Measurements from ENCODE around the gene KCNJ12.

Gene KCNJ12

DNA sequence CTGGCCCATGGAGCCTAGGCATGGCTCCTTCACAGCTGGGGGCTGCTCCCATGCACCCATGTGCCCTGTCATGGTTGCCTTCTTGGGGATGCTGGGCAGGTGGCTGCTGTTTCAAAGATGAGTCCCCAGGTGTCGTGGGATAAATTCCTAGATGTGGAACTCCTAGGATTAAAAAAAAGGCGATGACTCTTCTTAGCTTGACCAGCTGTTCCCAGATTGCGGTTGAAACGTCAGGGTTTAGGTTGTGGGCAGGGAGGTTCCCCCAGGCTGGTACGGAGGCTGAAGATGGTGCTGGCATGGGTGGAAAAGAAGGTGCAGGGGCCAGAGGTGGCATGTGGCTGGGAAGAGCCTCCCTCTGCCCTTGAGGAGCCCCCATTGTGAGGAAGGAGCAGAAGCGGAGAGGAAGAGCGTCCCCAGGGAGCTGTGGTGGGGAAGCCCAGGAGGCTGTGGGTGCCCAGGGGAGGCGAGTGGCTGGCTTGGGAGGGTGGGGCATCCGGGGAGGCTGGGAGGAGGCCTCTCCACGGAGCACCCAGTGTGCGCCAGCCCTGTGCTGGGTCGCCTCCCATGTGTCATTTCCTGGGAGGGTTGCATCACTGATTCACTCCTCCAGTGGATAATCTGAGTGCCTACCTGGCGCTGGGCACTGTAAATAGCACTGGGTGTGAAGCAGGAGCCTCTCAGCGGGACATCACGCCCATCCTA, 7.5 kb upstream of the KCNJ12 start:
- DNase-seq, result peak in 1 of 5 donors; percentile 42

DNA sequence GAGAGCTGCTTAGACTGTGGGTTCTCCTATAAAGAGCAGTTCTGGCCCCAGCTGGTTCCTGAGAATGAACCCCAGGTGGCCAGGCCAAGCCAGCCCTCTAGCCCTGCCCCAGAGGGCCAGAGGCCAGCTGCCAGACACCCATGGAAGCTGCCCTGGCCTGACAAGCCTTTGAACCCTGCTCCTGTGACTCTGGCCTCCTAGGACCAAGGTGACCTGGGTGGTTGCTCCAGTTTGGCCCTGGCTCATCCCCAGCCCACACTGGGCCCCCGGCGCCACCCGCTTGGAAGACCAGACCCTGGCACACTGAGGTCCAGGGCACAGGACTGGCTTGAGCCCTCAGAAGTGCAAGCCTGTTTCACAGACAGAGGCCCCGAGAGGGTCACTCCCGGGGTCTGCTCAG, 6.8 kb upstream of the KCNJ12 start:
- no peak for DNase-seq

DNA sequence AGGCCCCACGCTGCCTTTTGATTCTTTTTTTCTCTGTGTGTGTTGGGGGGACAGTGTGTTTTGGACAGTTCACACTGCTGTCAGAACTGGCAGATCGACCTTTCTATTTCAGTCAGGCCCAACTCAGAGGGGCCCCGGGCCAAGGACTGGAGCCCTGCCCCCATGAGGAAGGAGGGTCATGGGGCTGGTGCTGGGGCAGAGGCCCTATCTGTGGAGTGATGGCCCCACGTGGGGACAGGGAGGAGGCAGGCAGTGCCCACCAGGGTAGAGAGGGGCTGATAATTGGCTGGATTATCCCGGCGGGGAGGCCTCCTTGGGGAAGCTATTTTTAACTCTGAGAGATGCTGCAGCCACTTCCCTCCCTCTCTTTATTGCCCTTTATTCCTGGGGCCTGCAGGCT, 5.7 kb upstream of the KCNJ12 start:
- no peak for DNase-seq

DNA sequence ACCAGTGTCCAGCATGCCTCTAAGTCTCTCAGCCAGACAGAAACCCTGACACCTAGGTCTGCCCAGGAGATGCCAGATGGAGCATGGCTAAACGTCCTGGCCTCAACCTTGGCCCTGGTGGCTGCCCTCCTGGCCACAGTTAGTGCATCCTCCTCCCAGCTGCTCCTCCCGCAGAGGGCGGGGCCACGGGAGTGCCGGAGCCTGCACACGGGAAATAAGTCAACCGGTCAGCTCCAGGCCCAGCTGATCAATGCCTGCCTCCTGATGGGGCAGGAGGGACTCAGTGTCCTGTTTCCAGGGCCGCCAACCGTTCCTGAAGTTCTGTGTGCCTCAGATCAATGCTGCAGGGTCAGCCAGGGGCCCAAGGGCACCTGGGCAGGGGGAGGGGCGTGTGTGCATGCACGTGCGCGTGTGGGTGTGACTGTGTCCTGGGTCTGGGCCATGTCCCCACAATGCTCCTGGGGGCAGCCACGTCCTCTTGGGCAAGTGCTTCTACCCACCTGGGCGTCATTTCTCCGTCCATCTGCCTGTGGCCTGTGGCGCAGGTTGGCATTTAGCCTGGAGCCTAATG, 4.6 kb upstream of the KCNJ12 start:
- no peak for DNase-seq

DNA sequence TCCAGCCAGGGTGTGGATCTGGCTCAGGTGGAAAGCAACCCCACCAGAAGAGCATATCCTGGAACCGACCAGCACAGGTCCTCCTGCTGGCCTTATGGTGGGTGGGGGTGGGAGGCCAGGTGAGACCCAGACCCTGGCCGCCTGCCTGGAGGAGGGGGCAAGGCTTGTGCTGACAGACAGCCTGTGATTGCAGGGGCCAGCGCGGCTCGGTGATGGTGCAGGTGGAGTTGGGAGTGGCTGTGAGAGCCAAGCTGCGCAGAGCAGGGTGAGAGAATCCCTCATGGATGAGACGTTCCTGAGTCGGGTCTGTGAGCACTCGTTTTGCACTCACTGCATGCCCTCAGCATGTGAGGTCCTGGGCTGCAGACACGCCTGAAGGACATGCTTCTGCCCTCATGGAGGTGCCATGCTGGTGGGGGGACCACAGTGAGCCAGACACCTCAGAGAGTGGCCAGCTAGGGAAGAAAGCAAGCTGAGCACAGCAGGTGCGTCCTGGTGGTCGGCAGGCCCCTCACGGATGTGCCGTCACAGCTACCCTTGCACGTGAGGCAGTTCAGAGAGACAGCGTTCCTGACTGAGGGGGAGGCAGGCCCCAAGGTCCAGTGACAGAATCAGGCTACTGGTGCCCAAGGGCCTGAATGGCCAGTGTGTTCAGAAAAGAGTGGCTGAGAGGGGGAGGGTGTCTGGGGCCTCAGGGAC, 3.8 kb upstream of the KCNJ12 start:
- no peak for DNase-seq

DNA sequence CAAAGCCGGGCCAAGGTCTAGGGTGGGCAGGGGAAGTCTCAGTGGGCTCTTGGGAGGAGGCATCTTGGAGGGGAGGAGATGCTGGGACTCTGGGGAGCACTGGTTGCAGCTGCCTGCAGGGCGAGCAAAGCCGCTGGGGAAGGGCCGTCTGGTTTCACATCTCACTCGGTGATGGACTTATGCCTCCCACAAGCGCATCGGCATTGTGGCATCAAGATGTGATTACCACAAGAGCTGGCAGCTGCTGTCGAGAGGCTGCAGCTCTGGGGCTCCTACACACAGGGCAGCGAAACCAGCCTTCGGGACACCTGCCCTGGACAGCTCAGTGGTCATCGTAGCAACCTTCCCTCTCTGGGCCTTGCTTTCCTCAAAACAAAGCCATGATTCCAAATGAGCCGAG, 3.1 kb upstream of the KCNJ12 start:
- no peak for DNase-seq

DNA sequence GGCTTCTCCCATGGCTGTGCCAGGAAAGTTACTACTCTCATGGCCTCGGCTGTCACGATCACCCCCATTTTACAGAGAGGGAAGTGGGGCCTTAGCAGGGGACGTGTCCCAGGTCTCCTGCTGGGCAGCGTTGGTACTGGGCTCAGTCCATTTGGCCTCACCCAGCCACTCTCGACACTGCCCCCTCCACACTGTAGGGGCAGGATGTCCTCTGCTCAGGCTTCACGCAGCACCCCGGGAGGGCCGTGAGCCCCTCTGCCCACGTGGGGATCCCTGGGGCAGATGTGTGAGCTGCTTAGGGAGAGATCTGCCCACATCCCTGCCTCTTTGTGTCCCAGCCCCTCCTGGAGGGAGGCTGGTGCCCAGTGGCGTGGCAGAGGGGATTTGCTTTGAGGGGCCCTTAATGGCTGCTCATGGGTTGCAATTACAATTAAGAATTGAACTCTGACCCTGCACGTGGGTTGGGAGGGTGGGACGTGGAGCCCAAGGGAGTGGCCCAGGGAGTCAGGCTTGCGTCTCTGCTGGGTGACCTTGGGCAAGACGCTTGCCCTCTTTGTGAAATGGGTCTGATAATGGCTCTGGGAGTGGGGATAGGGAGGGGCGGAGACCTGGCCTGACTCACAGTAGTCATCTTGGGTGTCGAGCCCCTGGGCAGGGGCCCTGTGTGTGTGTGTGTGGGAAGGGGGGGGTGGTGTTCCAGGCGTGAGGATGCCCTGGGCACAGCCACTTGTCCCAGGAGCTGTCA, 2.3 kb upstream of the KCNJ12 start:
- DNase-seq, result no peak

DNA sequence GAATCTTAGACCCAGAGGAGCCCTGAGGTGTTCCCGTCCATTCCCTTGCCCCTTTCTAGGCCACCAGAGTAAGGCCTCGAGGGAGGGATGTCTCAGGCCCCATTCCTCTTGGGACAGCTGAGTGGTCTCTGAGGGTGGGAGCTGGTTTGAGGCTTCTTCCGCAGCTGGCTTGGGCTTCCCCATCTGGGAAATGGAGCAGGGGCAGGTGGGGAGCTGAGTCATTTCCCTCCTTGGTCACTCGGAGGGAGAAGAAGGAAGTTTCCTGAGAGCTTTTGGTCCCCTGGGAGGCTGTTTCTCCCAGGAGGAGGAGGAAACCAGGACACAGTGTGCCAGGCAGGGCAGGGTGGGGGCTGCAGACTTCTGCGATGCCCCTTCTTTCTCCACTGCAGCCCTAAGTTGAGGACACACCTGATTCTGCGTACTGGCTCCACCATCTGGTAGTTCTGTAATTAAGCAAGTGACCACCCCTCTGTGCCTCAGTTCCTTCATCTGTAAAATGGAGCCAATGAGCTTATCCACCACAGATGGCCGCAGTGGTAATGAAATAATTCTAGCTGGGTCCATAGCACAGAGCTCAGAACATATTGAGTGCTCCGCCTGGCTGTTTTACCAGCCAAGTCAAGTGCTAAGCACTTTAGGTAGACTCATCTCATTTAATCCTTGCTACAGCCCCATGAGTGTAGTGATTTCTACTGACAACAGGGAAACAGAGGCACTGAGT, 1.6 kb upstream of the KCNJ12 start:
- DNase-seq, result no peak

DNA sequence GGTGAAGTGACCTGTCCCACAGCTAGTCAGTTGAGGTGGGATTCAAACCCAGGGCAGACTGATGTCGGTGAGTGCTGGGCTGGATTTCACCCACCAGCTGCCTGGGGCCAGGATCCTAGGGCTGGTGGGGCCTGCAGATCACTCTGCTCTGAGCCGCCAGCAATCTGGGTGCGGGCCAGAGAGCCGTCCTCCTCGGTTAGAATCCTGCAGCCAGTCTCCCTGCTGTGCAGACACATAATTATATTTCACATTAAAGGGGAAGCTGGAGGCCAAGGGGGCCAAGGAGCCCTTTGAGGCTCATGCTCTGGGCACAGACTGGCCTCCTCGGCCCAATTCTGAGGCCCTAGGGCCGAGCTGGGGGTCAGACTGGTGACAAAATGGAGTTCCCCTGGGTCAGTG, 996 bp upstream of the KCNJ12 start:
- no peak for DNase-seq

DNA sequence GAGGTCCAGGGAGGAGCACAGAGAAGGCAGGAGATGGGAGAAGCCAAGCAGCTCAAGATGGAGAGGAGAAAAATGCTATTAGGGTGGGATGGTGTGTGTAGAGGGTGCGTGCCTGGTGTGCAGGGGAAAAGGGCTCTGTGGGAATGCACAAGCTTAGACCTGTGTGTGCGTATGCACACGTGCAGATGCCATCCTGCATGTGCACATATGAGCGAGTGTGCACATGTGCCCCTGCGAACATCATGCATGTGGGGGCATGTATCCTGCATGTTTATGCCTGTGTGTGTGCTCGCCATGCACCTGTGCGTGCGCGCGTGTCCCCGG, 438 bp upstream of the KCNJ12 start:
- no peak for DNase-seq

DNA sequence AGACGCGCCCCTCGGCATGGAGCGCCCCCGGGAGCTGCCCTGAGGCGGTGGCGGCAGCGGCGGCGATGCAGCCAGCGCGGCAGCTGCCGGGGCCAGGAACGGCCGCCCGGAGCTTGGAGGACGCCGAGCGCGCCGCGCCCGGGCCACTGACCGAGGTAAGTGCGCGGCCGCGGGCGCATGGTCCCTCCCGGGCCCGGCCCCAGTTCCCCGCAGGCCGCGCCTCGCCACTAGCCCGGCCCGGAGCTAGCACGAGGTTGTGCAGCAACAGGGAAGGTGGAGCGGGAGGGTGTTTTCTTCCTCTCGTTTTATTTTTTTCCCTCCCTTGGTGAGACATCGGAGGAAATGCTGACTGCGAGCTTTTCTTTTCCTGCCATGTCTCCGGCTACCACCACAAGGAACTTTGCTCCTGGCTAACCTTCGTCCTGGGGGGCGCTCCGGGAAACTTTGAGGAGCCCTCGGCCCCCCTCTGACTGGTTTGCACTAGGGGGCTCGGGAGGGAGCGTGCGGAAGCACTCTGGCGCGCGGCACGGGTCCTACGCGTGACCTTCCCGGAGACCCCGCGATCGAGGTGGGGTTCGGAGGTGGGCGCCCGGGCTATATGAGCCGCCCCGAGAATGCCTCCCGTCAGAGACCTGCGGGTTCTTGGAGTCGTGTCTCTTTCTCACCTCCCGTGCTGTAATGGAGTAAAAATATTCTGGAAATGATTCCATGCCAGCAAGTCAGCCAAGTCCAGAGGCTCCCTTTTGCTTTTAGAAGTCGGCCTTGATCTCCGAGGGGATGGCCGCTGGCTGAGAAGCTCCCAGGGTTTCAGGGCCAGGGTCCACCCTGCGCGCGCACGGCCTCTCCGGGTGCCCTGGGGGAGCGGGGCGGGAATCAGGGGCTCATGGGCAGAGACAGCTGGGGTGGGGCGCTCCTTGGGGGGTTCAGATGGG, 868 bp downstream of the KCNJ12 start:
- no peak for DNase-seq

DNA sequence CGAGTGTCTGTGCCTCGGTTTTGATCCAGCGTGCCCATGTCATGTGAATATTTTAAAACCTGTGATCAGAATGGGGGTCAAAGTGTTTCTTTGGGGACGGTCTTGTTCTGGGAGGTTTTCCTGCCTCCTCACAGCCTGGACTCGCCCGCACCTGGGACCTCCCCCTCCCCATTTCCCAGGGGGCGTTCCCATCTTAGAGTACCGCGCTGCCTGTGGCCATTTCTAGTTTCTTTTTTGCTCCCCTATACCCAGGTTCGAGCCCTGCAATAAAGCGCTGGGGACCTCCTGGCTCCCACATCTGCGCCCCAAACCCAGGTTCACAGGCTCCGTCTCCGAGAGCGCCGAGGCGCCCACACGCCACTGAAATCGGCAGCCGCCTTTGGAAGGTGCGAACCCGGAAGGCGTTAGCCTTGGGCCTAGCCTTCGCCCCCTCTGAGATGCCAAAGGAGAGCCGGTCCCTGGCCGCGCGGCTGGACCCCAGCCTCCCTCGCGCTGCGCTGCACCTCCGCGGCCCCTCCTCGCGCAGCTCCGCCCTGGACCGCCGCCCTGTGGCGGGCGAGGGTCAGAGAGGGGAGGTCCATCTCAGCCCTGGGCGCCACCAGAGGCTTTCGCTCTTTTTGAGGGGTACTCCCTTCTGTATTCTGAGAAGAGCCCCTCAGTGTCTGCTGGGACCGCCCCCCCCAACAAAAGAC, 1.7 kb downstream of the KCNJ12 start:
- DNase-seq, result no peak

DNA sequence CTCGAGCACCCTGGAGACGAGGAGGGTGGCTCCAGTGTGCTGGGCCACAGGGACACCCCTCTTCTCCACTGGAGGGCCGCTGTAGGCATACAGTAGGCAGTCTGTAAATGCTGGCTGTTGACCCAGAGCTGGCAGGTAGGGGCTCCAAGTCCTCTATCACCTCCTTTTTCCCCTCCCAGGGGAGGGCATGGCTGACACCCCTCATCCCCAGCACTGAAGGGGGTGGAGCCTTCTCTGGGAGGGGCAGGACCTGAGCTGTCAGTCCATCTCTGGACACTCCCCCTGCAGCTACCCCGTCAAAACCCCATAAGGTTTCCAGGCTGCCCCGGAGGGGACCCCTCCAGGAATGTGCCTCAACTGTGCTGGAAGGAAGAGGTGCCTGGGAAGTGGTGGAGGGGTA, 2.4 kb downstream of the KCNJ12 start:
- DNase-seq, result no peak

DNA sequence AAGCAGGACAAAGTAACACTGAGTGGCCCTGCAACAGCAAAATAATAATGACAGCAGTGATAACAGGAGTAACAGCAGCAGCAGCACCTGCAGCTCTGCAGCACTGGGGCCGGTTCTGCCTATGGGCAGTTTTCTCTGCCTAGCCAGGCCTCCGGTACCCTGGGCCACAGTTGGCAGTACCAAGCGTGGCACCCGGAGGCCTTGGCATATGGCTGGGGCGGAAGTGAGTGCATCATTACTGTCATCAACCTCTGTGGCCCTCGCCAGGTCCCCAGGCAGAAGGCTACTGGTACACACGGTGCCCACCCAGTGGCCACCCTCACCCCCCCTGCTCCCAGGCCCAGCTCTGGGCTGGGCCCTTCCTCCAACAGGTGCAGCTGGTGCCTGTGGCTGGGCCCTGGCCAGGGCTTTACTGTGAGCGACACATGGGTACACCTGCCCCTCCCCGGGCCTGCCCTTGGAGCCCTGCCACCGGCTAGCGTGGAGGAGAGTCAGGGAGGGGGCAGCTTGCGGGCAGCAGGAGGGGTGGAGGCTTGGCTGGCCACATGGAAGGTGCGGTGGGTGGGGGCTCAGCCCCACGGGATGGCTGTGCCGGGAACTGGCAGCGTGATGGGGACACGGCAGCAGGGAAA, 3.0 kb downstream of the KCNJ12 start:
- DNase-seq, result no peak

DNA sequence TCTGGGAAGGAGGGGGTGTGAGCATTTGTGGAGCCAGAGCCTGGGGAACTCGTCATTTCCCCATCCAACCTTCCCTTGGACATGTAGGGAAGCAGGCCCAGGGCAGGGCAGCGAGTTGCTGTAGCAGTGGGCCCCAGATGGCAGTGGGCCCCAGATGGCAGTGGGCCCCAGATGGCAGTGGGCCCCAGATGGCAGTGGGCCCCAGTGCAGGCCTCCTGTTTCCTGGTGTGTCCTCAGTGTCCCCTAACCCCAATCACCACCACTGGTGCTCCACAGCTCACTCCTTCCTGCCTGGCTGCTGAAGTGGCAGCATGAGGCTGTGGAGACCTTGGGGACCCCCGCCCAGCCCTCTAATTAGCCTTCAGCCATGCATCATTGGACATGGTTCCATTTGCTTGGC, 4.5 kb downstream of the KCNJ12 start:
- no peak for DNase-seq

DNA sequence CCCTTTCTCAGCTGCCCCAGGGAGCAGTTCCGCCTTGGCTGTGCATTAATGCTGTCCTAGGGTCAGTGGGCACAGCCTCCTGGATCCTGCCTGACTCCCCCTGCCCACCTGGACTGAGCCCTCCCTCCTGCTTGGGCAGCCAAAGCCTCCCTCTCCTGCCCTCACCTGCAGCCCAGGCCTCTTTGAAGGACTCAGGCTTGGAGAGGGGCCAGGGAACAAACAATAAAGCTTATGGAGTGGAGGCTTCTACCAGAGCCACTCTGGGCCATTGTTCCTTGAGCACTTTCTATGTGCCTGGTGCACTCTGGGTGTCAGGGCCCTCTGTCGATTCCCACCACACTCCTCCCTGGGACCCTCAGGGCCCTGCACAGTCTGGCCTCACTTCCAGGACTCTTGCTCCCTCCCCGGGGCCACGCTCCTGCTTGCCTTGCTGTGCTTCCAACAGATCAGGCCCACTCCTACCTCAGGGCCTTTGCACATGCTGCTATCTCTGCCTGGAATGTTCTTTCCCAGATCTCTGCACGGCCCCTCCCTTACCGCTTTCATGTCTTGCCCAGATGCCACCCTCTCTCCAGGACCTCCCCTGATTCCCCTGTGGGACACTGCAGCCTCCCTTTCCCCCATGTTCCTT, 5.0 kb downstream of the KCNJ12 start:
- no peak for DNase-seq

DNA sequence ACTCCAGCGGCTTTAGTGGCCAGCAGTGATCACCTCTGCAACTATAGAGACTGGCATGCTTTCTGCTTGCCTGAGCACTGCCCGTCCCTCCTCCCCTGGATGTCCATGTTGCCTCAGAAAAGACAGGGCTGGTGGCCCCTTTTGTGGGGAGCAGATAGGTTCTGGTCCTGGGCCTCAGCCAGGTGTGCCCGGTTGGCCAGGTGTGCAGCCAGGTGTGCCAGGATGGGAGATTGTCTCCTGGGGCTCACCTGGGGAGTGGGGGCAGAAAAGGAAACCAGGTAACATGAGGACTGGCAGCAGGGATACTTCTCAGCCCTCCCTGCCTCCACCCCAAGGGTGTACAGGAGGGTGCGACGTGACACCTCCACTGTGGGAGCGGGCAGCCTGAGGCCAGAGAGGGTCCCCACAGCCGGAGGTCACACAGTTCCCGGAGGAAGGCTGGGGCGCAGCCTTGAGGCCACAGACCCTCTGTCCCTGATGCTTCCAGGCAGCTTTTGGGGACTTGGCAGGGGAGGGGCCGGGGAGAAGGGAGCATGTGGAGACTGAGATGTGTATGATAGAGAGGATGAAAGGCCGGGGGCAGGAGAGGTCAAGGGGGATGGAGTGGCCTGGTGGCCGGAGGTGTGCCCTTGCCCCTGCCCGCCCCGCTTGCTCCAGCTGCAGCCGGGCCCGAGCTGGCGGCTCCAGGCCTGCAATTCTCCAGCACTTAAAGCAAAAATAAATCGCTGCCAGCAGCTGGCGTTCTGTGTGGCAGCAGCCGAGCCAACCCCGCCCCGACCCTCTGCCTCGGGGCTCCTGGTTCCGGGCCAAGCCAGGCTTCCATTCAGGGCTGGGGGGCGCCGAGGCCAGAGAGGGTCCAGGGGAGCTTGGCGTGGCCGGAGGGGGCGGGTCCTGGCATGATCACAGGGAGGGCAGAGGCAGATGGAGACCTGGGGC, 6.7 kb downstream of the KCNJ12 start:
- no peak for DNase-seq

DNA sequence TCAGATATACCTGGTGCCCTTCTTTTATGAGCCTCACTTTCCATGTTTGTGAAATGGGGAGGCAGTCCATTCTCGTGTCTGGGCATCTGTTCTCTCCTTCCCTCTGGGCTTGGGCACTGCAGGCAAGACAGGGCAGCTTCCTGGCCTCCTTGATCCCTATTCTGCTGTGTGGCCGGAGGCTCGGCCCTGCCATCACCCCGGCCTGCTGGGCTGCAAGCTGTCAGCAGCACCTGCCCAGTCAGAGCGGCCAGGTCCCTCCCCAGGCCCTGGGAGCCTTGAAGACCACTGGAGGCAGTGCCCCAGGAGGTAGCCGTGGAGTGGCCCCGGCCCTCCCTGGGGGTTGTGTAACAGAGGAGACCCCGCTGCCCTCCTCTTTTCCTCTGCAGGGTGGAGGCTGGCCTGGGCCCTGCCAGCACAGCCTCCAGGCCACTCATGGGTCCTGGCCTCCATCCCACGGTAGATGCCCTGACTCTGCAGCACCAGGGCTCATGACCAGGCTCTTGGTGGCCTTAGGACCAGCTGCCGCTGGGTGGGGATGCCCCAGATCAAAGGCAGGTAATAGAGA, 9.2 kb downstream of the KCNJ12 start:
- DNase-seq, result no peak

DNA sequence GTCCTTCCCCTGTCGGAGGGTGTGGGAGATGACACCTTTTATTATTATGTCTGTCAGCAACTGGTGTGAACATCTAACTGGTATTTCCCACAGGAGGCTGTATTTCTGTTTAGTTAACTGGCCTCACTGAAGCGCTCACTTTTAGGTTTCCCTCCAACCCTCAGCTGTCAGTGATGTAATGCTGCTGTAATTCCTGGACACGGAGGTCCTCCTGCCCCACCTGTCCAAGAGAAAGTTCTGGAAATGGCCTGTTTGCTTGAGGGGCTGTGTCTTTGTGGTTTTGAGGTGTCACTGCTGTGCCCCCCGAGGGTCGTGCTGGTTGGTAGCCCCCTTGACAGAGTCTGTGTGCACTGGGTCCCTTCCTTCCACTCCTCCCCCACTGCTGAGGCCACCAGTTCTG, 11.5 kb downstream of the KCNJ12 start:
- no peak for DNase-seq

Data from T-helper 1 cell (primary cell).